Skeletal muscle satellite cell (primary cell): ENCODE measurements around the gene ZDHHC6.

Experiments used
- H3K27me3 ChIP-seq: 2 replicates; pipeline ENCODE4 v1.7.0; 2013; ENCODE audit warnings: low read length; ENCODE audit not compliant: control insufficient read depth, insufficient read depth
- H3K36me3 ChIP-seq: 2 replicates; pipeline ENCODE4 v1.7.0; 2013; ENCODE audit warnings: mild to moderate bottlenecking, control low read depth, low read length; ENCODE audit not compliant: insufficient read depth
- H3K4me1 ChIP-seq: 2 replicates; pipeline ENCODE4 v1.7.0; 2013; ENCODE audit warnings: low read length; ENCODE audit not compliant: control insufficient read depth, insufficient read depth
- H3K4me2 ChIP-seq: 2 replicates; pipeline ENCODE4 v1.7.0; 2013; ENCODE audit warnings: mild to moderate bottlenecking, low read length
- H3K4me3 ChIP-seq: 2 replicates; pipeline ENCODE4 v1.7.0; 2013; ENCODE audit warnings: low read length
- H3K9ac ChIP-seq: 2 replicates; pipeline ENCODE4 v1.7.0; 2013; ENCODE audit warnings: mild to moderate bottlenecking, low read depth, low read length, moderate library complexity
- H3K9me3 ChIP-seq: replicated peaks from 2 replicates; pipeline ENCODE4 v1.7.0; 2013; ENCODE audit warnings: mild to moderate bottlenecking, control low read depth, low read length

ZDHHC6 gene

DNA sequence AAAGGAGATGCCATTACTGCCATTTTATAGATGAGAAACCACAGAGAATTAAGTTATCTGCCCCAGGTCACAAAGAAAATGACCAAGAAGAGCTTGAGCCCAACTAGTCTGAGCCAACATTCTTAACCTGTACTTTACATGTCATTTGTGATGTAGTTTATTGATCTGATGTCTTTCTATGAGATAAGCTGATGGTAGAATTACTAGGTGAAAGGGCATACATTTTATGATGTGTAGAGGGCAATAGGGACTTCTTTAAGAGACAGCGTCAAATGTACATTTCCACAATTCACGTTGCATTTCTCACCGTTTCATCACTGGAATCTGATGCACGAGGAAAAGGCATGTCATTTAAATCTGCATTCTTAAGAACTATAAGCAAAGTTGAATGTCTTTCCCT is 61.5 kb downstream of the ZDHHC6 start:
- H3K4me1 ChIP-seq: peaks cover 12% of the 10 kb centered on the region
- H3K9me3 ChIP-seq: no peaks in the 10 kb centered on the region
- H3K9ac ChIP-seq: no peak overlapping the region
- H3K27me3 ChIP-seq: no peaks in the 10 kb centered on the region
- H3K4me2 ChIP-seq: no peak overlapping the region
- H3K4me3 ChIP-seq: no peak overlapping the region
- H3K36me3 ChIP-seq: no peaks in the 10 kb centered on the region

DNA sequence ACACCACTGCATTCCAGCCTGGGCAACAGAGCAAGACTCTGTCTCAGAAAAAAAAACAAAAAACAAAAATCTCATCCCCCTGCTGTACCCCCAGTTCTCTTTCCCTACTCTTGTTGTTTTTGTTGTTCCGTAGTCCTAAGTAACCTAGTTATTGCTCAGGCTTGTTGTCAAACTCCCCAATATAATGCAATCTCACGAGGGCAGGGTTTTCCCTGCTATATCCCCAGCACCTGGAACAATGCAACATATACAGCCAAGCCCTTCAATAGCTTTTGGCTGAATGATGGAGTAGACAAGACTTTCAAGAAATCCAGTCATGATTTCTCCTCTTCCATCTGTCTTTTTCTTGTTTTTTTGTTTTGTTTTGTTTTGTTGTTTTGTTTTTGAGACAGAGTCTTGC is 62.6 kb downstream of the ZDHHC6 start:
- Histone ChIP-seq H3K36me3 (no peaks in the 10 kb centered on the region), H3K4me1 (peaks cover 5% of the 10 kb centered on the region), H3K9me3 (no peaks in the 10 kb centered on the region), H3K9ac (no peak overlapping the region), H3K27me3 (no peaks in the 10 kb centered on the region), H3K4me2 (no peak overlapping the region), H3K4me3 (no peak overlapping the region)

DNA sequence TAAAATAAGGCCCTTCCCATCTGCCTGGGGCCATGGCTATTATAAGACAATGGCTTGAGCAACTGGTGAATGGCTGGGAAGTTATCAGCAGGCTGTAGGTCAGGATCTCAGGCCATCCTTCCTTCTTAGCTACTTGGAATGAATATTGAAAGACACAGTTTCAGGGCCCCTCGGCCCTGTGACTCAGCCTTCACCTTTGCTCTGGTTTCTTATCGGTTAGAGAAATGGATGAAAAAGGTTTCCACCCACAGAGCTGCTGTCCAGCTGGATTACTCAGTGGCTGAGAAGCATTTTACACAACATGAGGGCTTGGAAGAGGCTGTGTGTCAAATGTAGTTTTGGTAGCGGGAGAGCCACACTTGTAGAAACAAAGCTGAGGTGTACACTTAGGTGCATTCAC is 63.4 kb downstream of the ZDHHC6 start:
- H3K27me3 ChIP-seq: no peaks in the 10 kb centered on the region
- H3K4me3 ChIP-seq: no peak overlapping the region
- no peak overlapping the region for H3K9ac ChIP-seq
- H3K36me3 ChIP-seq: no peaks in the 10 kb centered on the region
- no peak overlapping the region for H3K4me2 ChIP-seq
- no peaks in the 10 kb centered on the region for H3K9me3 ChIP-seq
- peaks cover 3% of the 10 kb centered on the region for H3K4me1 ChIP-seq

DNA sequence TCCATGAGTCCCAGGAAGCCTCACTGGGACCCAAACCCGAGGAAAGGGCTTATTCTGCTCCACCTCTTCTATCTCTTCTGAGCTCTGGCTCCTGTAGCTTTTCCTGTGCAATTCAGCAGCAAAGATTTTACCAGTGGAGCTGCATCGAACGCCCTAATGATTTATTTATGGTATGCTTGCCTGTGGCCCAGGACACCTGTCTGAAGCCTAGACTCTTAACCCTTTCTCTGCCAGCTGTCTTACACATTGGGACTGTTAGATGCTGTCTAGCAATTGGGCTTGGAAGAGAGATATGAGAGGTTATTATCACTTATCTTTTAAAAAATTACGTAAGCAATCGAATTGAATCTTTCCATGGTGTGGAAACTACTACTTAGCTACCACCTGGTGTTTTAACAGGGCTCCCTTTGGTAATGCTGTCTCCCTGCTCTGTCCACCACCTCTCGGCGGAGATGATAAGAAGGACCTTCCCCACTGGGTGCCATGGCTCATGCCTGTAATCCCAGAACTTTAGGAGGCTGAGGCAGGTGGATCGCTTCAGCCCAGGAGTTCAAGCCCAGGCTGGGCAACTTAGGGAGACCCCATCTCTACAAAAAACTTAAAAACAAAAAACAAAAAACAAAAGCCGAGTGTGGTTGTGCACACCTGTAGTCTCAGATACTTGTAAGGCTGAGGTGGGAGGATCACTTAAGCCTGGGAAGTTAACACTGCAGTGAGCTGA is 64.0 kb downstream of the ZDHHC6 start:
- Histone ChIP-seq H3K9me3 (no peaks in the 10 kb centered on the region), H3K4me2 (no peak overlapping the region), H3K27me3 (no peaks in the 10 kb centered on the region), H3K9ac (no peak overlapping the region), H3K4me3 (no peak overlapping the region), H3K4me1 (peaks cover 3% of the 10 kb centered on the region), H3K36me3 (no peaks in the 10 kb centered on the region)
